ENCODE measurements around the gene ICAM4. TPM values are rescaled to one million over a fixed set of nuclear protein-coding genes. Genes with fewer than 3 reads are reported as not detected.

The ICAM4 gene
- total and polyA plus RNA-seq, 9 of the 15 experiments (the other 6 are each of a cell fraction or from before 2014, with no cell fraction given): 14.1 to 86.1 (median 29.6) TPM

DNA sequence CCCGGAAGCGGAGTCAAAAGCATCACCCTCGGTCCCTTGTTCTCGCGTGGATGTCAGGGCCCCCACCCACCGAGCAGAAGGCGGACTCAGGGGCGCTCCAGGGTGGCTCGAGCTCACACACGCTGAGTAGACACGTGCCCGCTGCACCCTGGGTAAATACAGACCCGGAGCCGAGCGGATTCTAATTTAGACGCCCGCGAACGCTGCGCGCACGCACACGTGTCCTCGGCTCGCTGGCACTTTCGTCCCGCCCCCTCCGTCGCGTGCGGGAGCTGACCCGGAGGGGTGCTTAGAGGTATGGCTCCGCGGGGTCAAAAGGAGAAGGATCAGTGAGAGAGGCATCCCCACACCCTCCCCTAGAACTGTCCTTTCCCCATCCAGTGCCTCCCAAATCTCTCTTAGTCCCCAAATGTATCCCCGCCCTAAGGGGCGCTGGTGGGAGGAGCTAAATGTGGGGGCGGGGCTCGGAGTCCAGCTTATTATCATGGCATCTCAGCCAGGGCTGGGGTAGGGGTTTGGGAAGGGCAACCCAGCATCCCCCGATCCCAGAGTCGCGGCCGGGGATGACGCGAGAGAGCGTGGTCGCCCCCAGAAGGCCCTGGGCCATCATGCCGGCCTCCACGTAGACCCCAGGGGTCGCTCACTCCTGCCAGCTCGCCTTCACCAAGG, 2.5 kb downstream of the ICAM4 start (continued):
- TF ChIP-seq, protein P1, sequence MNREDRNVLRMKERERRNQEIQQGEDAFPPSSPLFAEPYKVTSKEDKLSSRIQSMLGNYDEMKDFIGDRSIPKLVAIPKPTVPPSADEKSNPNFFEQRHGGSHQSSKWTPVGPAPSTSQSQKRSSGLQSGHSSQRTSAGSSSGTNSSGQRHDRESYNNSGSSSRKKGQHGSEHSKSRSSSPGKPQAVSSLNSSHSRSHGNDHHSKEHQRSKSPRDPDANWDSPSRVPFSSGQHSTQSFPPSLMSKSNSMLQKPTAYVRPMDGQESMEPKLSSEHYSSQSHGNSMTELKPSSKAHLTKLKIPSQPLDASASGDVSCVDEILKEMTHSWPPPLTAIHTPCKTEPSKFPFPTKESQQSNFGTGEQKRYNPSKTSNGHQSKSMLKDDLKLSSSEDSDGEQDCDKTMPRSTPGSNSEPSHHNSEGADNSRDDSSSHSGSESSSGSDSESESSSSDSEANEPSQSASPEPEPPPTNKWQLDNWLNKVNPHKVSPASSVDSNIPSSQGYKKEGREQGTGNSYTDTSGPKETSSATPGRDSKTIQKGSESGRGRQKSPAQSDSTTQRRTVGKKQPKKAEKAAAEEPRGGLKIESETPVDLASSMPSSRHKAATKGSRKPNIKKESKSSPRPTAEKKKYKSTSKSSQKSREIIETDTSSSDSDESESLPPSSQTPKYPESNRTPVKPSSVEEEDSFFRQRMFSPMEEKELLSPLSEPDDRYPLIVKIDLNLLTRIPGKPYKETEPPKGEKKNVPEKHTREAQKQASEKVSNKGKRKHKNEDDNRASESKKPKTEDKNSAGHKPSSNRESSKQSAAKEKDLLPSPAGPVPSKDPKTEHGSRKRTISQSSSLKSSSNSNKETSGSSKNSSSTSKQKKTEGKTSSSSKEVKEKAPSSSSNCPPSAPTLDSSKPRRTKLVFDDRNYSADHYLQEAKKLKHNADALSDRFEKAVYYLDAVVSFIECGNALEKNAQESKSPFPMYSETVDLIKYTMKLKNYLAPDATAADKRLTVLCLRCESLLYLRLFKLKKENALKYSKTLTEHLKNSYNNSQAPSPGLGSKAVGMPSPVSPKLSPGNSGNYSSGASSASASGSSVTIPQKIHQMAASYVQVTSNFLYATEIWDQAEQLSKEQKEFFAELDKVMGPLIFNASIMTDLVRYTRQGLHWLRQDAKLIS (CRISPR knock-in tag; IDR thresholded peaks at IDR 0.05): no peak; the same call in 1 of the 2 replicates
- TF ChIP-seq, protein P2, sequence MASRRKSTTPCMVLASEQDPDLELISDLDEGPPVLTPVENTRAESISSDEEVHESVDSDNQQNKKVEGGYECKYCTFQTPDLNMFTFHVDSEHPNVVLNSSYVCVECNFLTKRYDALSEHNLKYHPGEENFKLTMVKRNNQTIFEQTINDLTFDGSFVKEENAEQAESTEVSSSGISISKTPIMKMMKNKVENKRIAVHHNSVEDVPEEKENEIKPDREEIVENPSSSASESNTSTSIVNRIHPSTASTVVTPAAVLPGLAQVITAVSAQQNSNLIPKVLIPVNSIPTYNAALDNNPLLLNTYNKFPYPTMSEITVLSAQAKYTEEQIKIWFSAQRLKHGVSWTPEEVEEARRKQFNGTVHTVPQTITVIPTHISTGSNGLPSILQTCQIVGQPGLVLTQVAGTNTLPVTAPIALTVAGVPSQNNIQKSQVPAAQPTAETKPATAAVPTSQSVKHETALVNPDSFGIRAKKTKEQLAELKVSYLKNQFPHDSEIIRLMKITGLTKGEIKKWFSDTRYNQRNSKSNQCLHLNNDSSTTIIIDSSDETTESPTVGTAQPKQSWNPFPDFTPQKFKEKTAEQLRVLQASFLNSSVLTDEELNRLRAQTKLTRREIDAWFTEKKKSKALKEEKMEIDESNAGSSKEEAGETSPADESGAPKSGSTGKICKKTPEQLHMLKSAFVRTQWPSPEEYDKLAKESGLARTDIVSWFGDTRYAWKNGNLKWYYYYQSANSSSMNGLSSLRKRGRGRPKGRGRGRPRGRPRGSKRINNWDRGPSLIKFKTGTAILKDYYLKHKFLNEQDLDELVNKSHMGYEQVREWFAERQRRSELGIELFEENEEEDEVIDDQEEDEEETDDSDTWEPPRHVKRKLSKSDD (conservative IDR thresholded peaks at IDR 0.05; ENCODE audit: low read length): 0 out of 2 replicates have a peak, but pooled peaks have one; percentile 48
- peak; percentile 94 for TF ChIP-seq L3MBTL2 (IDR thresholded peaks at IDR 0.05)
- TF ChIP-seq, protein P3, sequence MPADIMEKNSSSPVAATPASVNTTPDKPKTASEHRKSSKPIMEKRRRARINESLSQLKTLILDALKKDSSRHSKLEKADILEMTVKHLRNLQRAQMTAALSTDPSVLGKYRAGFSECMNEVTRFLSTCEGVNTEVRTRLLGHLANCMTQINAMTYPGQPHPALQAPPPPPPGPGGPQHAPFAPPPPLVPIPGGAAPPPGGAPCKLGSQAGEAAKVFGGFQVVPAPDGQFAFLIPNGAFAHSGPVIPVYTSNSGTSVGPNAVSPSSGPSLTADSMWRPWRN (IDR thresholded peaks at IDR 0.05; ENCODE audit: low read depth): peak; percentile 87
- TF ChIP-seq, protein P4, sequence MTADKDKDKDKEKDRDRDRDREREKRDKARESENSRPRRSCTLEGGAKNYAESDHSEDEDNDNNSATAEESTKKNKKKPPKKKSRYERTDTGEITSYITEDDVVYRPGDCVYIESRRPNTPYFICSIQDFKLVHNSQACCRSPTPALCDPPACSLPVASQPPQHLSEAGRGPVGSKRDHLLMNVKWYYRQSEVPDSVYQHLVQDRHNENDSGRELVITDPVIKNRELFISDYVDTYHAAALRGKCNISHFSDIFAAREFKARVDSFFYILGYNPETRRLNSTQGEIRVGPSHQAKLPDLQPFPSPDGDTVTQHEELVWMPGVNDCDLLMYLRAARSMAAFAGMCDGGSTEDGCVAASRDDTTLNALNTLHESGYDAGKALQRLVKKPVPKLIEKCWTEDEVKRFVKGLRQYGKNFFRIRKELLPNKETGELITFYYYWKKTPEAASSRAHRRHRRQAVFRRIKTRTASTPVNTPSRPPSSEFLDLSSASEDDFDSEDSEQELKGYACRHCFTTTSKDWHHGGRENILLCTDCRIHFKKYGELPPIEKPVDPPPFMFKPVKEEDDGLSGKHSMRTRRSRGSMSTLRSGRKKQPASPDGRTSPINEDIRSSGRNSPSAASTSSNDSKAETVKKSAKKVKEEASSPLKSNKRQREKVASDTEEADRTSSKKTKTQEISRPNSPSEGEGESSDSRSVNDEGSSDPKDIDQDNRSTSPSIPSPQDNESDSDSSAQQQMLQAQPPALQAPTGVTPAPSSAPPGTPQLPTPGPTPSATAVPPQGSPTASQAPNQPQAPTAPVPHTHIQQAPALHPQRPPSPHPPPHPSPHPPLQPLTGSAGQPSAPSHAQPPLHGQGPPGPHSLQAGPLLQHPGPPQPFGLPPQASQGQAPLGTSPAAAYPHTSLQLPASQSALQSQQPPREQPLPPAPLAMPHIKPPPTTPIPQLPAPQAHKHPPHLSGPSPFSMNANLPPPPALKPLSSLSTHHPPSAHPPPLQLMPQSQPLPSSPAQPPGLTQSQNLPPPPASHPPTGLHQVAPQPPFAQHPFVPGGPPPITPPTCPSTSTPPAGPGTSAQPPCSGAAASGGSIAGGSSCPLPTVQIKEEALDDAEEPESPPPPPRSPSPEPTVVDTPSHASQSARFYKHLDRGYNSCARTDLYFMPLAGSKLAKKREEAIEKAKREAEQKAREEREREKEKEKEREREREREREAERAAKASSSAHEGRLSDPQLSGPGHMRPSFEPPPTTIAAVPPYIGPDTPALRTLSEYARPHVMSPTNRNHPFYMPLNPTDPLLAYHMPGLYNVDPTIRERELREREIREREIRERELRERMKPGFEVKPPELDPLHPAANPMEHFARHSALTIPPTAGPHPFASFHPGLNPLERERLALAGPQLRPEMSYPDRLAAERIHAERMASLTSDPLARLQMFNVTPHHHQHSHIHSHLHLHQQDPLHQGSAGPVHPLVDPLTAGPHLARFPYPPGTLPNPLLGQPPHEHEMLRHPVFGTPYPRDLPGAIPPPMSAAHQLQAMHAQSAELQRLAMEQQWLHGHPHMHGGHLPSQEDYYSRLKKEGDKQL (CRISPR knock-in tag; IDR thresholded peaks at IDR 0.05; ENCODE audit: borderline replicate concordance): 0 out of 2 replicates have a peak, but pooled peaks have one; percentile 48
- TF ChIP-seq, protein P5, sequence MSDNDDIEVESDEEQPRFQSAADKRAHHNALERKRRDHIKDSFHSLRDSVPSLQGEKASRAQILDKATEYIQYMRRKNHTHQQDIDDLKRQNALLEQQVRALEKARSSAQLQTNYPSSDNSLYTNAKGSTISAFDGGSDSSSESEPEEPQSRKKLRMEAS (CRISPR knock-in tag; IDR thresholded peaks at IDR 0.05): peak; percentile 96
- TF ChIP-seq HNRNPL (IDR thresholded peaks at IDR 0.05; ENCODE audit: low read depth, low read length): no peak
- peak; percentile 84 for TF ChIP-seq SAFB (IDR thresholded peaks at IDR 0.05; ENCODE audit: borderline replicate concordance, low read depth, low read length)
- 0 out of 2 replicates have a peak, but pooled peaks have one; percentile 22 for TF ChIP-seq MBD2 (IDR thresholded peaks at IDR 0.05; ENCODE audit: borderline replicate concordance, low read depth)
- peak; percentile 67; the same call in 1 of the 2 replicates for TF ChIP-seq ZNF143 (CRISPR knock-in tag; IDR thresholded peaks at IDR 0.05)
